ENCODE measurements around the gene MED13L.

DNA sequence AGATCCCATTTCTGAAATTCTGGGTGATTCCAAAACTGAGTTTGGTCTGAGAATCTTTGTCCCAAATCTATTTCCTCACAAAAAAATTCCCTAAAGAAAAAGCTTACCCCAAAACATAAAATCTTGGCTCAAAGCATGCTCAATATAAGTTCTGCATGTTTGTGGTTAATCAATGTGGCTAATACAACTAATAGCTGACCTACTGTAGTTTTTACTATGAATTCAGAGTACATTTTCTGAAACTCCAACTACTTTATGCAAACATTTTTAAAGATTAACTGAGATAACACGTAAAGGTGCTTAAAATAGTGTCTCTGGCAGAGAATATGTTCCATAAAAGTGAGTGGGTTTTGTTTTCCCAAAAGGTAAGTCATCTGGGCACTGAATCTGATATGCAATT is 133.1 kb downstream of the MED13L start:
- TF ChIP-seq, protein P1, sequence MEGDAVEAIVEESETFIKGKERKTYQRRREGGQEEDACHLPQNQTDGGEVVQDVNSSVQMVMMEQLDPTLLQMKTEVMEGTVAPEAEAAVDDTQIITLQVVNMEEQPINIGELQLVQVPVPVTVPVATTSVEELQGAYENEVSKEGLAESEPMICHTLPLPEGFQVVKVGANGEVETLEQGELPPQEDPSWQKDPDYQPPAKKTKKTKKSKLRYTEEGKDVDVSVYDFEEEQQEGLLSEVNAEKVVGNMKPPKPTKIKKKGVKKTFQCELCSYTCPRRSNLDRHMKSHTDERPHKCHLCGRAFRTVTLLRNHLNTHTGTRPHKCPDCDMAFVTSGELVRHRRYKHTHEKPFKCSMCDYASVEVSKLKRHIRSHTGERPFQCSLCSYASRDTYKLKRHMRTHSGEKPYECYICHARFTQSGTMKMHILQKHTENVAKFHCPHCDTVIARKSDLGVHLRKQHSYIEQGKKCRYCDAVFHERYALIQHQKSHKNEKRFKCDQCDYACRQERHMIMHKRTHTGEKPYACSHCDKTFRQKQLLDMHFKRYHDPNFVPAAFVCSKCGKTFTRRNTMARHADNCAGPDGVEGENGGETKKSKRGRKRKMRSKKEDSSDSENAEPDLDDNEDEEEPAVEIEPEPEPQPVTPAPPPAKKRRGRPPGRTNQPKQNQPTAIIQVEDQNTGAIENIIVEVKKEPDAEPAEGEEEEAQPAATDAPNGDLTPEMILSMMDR (IDR thresholded peaks at IDR 0.05): no peak
- TF ChIP-seq POLR2A (IDR thresholded peaks at IDR 0.05) (no peak), POLR2AphosphoS5 (IDR thresholded peaks at IDR 0.05) (no peak), EP300 (IDR thresholded peaks at IDR 0.05) (no peak)
